Stimulated activated CD8-positive, alpha-beta memory T cell treated with anti-CD3 and anti-CD28 coated beads, Interleukin-7, amount 100 ng/mL, for 48 hours (primary cell): ENCODE results near the gene MPST.

Source experiments
- DNase-seq, 2 donors: peaks; one replicate each; pipeline ENCODE4 v3.0.0-alpha.2; 2020; ENCODE audit warnings: low read depth in 1 of 2; ENCODE audit errors: extremely low read depth in 1 of 2

Gene MPST

DNA sequence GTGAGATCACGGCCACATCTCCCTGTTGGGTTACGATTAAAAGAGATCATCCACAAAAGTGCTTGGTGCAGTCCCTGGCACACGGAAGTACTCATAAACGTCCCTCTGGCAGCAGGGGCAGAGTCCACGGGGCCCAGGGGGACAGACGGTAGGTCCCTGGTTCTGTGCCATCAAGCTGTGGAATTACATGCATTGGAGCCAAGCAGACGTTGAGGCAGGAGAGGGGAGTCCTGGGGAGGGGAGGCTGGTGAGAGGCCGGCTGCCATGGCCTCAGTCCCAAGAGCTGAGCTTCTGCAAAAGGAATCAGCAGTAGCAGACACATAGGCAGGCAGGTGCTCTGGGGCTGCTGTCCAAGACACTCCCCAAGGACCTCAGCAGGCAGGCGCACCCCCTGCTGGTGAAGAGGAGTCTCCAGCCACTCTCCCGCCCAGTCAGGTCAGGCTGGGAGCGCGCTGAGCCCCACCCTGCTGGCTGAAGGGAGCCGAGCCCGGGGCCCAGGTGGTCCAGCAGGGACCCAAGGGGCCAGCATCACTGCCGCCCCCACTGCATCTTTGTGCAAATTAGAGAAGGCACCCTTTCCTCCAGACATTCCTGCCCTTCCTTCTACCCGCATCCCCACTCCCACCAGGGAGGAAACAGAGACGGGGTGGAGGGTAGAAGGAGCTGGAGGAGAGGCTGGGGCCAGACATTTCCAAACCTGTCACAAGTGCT is 24.4 kb downstream of the MPST start:
- peak in 1 of 2 donors; percentile 57 for DNase-seq

DNA sequence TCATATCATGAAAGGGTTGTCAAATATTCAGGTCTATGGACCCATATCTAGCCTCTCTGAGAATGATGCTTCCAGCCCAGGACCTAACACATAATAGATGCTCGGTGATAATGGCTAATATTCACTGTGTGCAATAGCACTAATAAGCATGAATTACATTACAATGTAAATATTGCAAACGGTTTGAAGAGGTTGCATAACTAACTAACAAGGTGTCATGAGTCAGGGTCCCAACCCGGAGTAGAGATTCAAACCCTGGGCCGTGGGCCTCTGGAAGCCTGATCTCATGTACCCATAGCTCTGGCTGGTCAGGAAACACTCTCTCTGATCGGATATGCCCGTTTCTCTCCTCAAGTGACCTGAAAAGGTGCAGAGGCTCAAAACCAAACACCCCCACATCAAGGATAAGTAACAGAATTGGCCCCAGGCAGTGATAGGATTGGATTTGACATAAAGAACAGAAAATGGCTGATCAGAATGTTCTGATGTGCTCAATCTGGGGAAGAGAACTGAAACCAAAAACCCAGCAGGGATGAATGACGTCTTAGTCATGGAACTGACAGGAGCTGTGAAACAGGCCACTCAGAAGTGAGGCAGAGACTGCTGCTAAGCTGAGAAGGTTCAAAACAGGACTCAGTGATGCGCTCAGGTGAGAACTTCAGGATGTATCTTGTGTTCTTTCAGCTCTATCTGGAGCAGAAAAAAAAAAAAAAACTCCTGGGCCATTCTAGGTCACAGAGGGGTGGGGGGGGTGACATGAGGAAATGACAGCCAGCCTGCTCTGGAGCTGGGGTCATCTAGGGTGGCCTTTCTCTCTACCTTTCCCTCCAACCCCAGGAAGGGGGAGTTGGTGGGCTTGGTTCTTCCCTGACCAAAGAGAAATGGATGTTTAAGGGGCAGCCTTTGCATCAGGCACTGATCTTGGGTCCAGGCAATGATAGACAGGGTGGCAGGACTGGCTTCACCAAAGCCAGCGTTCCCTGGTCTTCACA is 25.4 kb downstream of the MPST start:
- peak in 1 of 2 donors; percentile 42 for DNase-seq

DNA sequence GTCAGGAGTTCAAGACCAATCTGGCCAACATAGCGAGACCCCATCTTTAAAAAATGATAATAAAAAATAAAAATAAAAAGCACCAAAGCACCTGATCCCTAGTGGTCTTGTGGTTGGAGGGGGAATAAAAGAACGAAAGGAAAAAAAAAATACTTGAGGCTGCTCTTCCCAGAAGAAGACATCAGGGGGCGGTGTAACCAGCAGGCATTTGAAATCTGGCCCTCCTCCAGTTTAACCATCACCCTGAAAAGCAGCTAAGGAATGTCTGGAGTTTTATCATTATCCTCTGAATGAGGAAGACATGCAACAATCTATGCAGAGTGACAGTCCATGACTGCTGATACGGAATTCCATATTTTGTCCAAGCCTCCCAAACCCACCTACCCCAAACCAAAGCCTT is 26.4 kb downstream of the MPST start:
- no peak for DNase-seq

DNA sequence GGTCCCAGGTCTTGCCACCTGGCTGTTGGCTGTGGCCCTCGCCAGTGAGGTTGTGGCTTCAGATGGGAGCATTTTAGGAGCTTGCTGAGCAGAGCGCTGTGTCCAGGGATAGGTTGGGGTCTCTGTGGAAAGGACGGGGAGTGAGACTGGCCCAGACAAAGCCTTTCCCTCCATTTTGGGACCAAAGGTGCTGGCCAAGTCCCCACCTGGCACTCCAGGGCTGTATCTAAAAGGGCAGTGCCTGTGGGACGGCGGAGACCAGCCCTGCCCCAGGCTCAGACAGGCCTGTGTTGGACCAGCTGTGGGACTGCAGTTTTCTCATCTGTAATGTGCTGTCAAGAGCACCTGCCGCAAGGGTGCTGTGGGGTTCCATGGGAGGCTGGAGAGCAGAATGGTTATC is 27.0 kb downstream of the MPST start:
- DNase-seq: no peak

DNA sequence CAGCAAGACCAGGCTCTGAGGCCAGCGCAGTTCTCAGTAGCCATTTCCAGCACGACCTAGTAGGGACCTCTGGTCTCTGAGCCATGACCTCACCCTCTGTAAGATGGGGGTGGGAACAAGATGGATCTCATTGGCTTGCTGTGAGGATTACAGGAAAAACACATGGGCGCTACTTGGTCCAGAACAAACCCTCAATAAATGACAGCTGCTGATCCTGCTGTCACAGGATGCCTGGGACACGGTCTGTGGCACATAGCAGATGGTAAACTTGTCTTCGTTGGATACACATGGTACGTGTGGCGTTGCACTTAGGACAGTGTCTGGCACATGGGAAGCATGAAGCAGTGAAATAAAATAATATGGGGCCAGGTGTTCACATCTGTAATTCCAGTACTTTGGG is 27.5 kb downstream of the MPST start:
- DNase-seq: no peak

DNA sequence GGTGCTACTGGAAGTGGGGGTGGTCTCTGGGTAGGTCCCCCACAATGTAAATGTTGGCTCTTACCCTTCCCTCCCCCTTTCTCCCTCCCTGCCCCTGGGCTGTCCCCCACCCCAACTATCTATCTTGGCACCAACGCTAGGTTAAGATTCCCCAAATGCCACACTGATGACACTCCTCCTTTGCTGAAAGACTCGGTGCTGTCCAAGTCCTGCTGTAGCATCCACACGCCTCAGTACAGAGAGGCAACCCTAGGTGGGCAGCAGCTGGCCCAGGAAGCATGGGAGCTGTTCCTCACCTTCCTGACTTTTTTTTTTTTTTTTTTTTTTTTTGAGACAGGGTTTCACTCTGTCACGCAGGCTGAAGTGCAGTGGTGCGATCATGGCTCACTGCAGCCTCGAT is 28.6 kb downstream of the MPST start:
- DNase-seq: no peak

DNA sequence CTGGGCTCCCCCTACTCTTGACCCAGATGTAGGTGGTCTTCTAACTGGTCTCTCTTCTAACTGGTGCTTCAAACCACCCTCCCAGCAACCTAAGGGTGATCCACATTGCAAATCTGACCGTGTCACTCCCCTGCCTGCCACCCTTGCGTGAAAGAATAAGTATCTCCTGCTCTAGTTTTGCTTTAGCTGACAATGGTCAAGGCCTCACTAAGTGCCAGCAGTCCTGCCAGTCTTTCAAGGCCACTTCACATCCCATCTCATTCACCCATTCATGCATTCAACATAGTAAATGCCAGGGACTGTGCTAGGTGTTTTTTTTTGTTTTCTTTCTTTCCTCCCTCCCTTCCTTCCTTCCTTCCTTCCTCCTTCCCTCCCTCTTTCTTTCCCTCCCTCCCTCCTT is 29.7 kb downstream of the MPST start:
- no peak for DNase-seq

DNA sequence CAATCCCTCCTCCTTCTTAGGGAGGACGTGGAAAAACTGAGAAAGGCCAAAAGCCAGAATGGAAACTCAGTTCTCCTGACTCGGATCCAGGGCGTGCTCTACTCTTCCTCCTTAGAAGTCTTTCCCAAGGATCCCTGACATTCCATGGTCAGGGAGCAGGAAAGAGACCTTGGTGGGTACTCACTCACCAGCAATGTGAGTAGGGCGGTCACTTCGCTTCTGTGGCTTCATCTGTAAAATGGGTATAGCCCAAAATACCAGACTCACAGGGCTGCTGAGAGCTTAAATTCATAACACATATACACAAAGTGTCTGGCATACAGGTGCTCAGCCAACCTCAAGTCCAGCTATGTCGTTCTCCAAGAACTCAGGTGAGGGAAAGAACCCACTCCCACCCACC is 31.4 kb downstream of the MPST start:
- no peak for DNase-seq

DNA sequence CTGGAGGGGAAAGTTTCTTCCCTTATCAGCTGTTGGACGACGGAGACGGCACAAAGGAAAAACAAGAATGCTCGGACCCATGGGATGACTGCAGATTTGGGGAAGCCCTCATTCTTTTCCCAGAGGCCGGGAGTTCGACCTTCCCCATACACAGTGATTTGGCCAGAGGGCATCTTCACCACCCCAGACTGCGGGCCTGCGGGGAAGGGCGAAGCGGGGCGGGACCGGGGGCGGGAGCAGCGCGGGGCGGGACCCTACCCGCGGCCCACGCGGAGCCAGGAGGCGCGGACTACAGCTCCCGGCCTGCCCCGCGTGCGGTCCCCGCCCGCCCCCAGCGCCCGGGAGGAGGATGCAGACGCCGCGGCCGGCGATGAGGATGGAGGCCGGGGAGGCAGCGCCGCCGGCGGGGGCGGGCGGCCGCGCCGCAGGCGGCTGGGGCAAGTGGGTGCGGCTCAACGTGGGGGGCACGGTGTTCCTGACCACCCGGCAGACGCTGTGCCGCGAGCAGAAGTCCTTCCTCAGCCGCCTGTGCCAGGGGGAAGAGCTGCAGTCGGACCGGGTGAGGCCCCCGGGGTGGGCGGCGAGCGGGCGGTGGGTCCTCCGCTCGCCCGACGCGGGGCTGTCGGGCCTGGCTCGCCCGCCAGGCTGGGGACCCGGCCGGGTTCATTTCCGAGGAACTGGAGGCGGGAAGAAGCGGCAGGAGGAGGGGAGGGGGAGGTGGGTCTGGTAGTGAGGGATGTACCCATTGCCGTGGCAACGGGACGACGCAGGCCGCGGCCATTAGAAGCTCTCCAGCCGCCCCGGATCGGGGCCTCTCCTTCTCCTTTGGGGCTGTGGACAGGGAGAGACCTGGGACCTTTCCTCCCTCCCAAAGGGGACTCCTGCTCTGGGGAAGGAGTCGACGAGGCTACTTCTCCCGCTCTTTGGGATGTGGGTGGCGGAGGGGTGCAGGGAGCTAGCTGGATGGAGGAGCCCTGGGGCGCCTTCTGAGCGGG is 32.1 kb downstream of the MPST start, which contains the start of gene KCTD17:
TSS of gene KCTD17 (plus strand) at position 352 of the 995 bp plus-strand sequence. CDS start at position 371, 19 bp downstream.
- peak; percentile 63 to 73 for DNase-seq

DNA sequence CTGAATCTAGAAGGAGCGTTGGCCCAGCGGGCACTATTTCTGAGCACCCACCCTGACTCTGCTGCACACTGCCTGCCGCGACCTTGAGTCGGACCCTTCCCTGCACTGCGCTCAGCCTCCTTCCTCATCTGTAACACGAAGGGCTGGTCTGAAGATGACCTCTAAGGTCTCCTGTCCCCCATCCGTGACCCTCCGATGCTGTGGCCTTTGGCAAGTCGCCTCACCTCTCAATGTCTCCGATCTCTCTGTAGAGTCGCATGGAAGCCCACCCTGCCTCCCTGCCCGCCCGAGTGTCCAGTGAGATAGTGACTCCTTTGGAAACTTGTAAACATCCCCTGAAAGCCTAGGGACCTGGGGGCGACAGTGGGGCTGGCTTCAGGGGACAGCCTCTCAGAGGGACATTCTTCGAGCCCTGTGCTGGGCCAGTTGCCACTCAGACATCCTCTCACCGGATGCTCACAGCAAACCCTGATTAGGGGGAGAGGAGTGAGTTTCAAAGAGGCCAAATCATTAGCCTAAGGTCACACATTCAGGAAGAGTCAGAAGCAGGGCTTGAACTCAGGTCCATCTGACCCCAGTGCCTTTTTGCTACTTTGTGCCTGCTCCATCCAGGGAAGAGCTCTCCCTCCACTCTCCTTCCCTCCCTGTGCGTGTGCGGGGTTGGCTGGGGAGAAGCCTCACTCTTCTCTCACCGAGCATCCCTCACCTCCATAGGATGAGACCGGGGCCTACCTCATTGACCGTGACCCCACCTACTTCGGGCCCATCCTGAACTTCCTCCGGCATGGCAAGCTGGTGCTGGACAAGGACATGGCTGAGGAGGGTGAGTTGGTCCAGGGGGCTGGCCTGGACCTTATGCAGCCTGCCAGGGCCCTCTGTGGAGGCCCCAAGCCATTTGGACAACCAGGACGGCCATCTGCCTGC is 33.1 kb downstream of the MPST start:
- DNase-seq: no peak

DNA sequence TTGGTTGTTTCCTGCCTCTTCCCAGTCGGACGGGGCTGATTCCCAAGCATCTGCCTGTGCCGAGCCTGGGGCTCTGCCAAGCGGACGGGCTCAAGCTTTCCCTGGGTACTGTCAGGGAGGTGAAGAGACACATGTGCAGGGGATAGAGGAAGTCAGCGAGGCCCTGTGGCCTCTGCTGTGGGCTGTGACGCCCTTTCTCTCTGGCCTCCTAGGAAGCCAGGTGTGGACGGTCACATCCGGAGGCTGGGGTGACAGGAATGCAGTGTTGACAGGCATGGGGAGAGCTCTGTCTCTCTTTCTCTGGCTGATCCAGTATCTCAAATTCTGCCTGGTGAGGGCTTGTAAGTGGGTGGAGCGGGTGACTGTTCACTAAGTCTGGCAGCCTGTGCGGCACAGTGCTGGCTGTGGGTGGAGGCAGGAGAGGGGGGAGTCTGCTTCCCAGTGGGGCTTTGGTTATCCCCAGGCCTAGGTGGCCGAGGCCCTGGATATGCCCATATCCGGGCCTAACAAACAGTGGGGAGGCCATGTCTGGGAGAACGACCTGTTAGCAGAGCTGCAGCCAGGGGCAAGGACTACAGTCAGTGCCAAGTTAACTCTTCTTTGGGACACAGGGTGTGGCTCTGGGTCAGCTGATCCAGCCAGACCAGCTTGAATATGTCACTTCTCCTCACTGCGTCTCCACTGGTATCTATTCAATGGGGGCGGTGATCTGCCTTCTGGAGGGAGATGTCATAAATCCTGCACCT is 33.9 kb downstream of the MPST start:
- no peak for DNase-seq

DNA sequence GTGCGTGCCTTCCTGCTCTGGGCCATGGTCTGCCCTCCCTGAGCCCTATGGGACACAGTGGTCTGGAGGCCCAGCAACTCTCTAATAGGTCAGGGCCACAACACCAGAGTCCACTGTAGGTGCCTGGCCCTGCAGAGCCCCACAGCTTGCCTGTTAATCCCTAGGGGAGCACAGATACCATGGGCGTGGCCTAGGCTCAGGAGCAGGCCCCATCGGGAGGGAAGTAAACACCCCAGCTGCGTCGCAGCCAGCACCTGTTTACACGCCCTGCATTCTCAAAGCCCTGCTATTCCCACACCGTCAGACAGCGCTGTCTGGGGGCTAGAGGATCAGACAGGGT is 34.5 kb downstream of the MPST start:
- DNase-seq: no peak

DNA sequence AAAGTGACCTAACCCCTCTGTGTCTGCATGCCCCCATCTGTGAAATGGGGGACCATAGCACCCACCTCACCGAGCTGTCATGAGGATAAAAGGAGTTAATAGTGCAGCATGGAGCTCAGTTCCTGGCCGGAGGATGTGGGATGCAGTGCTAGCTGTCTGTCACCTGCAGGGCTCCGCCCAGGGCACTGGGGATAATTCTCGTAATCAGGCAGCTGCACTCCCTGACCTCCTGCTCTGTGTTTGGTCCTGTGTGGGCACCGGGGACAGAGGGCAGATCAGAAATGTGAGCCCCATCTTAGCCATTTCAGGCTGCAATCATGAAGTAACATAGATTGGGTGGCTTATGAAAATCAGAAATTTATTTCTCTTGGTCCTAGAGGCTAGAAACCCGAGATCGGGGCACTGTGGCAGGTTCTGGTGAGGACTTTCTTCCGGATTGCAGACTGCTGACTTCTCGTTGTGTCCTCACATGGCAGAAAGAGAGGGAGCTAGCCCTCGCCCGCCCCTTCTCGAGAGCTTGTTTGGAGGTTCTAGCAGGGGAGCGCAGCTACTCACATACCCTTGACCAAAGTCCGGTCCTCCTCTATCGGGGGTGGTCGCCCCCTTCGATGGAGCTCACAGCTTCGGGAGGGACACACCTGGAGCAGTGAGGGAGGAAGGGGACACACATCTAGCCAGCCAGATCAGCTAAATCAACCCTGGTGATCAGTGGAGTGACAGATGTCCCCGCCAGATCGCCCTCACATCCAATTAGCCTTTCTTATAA is 35.2 kb downstream of the MPST start:
- no peak for DNase-seq

DNA sequence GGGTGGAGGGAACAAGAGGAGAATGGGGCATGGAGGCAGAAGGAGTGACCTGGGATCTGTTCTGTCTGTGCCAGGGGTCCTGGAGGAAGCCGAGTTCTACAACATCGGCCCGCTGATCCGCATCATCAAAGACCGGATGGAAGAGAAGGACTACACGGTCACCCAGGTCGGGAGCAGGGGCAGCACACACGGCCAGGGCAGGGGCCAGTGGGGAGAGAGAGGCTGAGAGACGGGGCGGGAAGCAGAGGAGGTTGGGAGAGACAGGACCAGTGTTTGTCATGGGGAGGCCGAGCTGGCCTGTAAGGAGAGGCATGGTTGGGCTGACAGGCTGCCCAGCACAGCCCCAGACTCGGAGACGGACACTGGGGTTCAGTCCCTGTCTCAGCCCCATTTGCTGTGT is 36.7 kb downstream of the MPST start:
- no peak for DNase-seq

DNA sequence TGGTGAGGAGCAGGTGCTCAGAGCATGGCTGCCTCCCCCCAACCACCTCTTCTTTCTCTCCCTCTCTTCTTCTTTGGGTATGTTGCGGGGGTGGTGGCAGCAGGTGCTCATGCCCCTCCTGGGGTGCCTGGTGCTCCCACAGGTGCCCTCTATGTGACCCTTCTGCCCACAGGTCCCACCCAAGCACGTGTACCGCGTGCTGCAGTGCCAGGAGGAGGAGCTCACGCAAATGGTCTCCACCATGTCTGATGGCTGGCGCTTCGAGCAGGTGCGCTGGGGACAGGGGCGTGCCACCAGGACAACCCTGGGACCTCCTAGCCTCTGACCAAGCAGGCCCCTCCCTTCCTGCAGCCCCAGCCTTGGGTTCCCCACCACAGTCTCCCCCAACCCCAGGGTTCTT is 37.7 kb downstream of the MPST start:
- no peak for DNase-seq

DNA sequence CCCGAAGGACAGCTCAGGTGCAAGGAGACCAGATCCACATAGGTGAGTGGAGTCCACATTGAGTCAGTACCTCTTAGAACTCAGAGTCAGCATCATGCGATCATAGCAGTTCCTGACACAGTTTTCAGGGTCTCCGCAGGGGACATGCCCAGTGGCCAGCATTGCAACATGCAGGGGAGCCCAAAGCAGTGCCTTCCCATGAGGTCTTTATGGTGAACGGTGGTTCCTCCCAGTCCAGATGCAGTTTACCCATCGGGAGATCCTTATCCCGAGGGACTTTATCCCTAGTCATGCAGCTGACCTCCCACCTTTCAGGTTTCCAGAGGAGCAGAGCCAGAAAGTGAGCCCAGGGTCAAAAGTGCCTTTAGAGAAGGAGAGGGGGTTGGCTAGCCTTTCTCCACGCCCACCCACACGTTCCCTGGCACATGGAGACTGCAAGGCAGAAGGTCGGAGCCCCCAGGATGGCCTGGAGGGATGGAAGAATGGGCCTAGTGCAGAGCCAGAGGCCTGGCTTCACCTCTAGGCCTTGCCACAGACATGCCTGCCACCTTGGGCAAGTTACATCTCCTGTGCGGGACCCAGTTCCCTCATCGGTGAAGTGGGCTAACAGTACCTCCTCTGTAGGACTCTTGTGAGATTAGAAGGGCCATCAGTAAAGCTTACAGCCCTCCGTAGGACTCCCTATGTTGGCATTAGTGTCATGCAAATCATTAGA is 38.4 kb downstream of the MPST start:
- no peak for DNase-seq

DNA sequence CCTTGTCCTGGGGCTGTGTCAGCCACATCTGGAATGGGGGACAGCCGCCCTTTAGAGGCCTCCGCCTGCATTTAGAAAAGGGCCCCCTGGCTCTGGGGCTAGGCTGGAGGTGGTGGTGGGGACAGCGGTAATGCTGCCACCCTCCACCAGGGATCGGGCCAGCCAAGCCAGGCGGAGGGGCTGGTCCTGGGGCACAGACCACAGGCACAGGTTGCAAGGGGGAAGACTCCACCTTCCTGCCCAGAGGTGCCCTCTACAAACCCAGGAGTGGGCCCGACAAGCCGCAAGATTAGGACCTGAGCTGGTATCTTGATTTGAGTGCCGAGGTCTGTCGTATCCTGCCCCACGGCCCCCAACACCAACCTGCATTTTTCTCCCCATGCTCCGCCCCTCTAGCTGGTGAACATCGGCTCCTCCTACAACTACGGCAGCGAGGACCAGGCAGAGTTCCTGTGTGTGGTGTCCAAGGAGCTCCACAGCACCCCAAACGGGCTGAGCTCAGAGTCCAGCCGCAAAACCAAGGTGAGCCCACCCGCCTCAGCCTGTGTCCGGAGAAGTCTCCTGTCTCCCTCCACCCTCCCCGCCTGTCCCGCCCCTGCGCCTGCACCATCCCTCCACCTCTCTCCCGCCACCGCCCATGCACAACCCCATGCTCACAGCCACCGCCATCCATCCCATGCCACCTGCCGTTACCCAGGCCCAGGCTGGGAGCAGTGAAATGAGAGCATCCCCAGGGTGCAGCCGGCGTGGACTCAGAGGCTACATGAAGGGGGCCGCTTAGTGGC is 39.6 kb downstream of the MPST start:
- no peak for DNase-seq
